ENCODE results near the gene KASH5. TPM values are rescaled to one million over a fixed set of nuclear protein-coding genes. Genes with fewer than 3 reads are reported as not detected.

Gene KASH5
- total RNA-seq, 2 experiments from 2014 or later, result 0.45 to 0.85 TPM

Other genes starting within 250 kb of the KASH5 start
- not detected for gene HRC, start 232.9 kb upstream of the KASH5 start, total RNA-seq
- gene TRPM4, start 230.5 kb upstream of the KASH5 start, total RNA-seq, result under 1 TPM; 0.25 to 0.33 TPM
- 1 to 10 TPM; 4.8 to 5.7 TPM for gene SLC6A16, start 63.1 kb upstream of the KASH5 start, total RNA-seq
- 100 to 1,000 TPM; 268 to 352 TPM for gene CD37, start 52.8 kb upstream of the KASH5 start, total RNA-seq
- not detected for gene TEAD2, start 25.8 kb upstream of the KASH5 start, total RNA-seq
- not detected for gene DKKL1, start 24.4 kb upstream of the KASH5 start, total RNA-seq
- gene PTH2, start 35.2 kb downstream of the KASH5 start, total RNA-seq, result 1 to 10 TPM in 1 of 2 experiments, under 1 TPM in 1; 0.52 to 1.2 TPM
- not detected for gene GFY, start 37.1 kb downstream of the KASH5 start, total RNA-seq
- under 1 TPM; 0.15 to 0.25 TPM for gene SLC17A7, start 53.3 kb downstream of the KASH5 start, total RNA-seq
- 100 to 1,000 TPM; 146 to 176 TPM for gene PIH1D1, start 63.6 kb downstream of the KASH5 start, total RNA-seq
- 10 to 100 TPM; 49.2 to 60.4 TPM for gene ALDH16A1, start 65.0 kb downstream of the KASH5 start, total RNA-seq
- 100 to 1,000 TPM; 348 to 355 TPM for gene FLT3LG, start 86.0 kb downstream of the KASH5 start, total RNA-seq
- 1,000 to 10,000 TPM; 2,327 to 2,349 TPM for gene RPL13A, start 99.4 kb downstream of the KASH5 start, total RNA-seq
- 1,000 to 10,000 TPM; 1,996 to 2,084 TPM for gene RPS11, start 108.2 kb downstream of the KASH5 start, total RNA-seq
- 10 to 100 TPM; 25.0 to 27.4 TPM for gene FCGRT, start 124.4 kb downstream of the KASH5 start, total RNA-seq
- 1 to 10 TPM; 4.2 TPM for gene RCN3, start 139.8 kb downstream of the KASH5 start, total RNA-seq
- gene NOSIP, start 192.3 kb downstream of the KASH5 start, total RNA-seq, result 100 to 1,000 TPM; 288 TPM
- 1 to 10 TPM; 1.1 TPM for gene PRRG2, start 193.1 kb downstream of the KASH5 start, total RNA-seq
- 10 to 100 TPM; 41.5 to 45.9 TPM for gene PRR12, start 202.9 kb downstream of the KASH5 start, total RNA-seq

Data from activated CD4-positive, alpha-beta T cell treated with anti-CD3 and anti-CD28 coated beads, Interleukin-2, amount 10 ng/mL, durations not matched to agents 7 days and 5 days (primary cell).